A549 (cell line): ENCODE data around the gene SEMA7A. TPM values are rescaled to one million over a fixed set of nuclear protein-coding genes. Genes with fewer than 3 reads are reported as not detected.

Source experiments
- ATAC-seq, 2 experiments: fragments of 200-7000 bp in 1 of 2; fragments of >200 bp in 1 of 2; cut with Nextera tagmentation in 1 of 2; cut with Tn5 transposase in 1 of 2; 3 replicates each; pipeline versions ENCODE4 v1.8.0 to v1.9.1; 2018 to 2020; ENCODE audit warnings: mild to moderate bottlenecking in 1 of 2, moderate library complexity in 1 of 2
- CTCF ChIA-PET: fragments of 300-600 bp; sonication (Branson Sonifier 250); formaldehyde crosslinking; extraction: SDS; loops from one replicate; lab custom pipeline; 2021; ENCODE audit warnings: antibody characterized with exemption, inconsistent platforms; lab: Yijun Ruan, JAX
- POLR2A ChIA-PET: fragments of 350-600 bp; formaldehyde crosslinking; extraction: SDS; loops from one replicate; lab custom pipeline; 2021; ENCODE audit warnings: antibody characterized with exemption, inconsistent platforms; lab: Yijun Ruan, JAX
- DNase-seq, 2 experiments: peaks; one replicate each; pipeline versions ENCODE4 v3.0.0 to v3.0.0-alpha.2; 2011 to 2016; ENCODE audit warnings: low read depth in 1 of 2, low spot score in 1 of 2
- FAIRE-seq: peaks from 2 replicates; lab custom pipeline; 2011; peaks lifted over from hg19 to GRCh38; lab: Jason Lieb, UNC
- H3K27ac ChIP-seq, 2 experiments: fragments of >200 bp; sonication (Bioruptor Twin); formaldehyde crosslinking; 3 replicates each; pipeline ENCODE4 v1.5.1; 2016 to 2017
- H3K4me1 ChIP-seq: fragments of >200 bp; sonication (Bioruptor Twin); formaldehyde crosslinking; 3 replicates; pipeline ENCODE4 v1.6.1; 2016
- H3K4me2 ChIP-seq: fragments of >200 bp; sonication (Bioruptor Twin); formaldehyde crosslinking; 3 replicates; pipeline ENCODE4 v1.6.1; 2016
- H3K4me3 ChIP-seq: fragments of >200 bp; sonication (Bioruptor Twin); formaldehyde crosslinking; 3 replicates; pipeline ENCODE4 v1.5.1; 2016
- H3K9me3 ChIP-seq: fragments of >200 bp; sonication (Bioruptor Twin); formaldehyde crosslinking; 3 replicates; pipeline ENCODE4 v1.6.1; 2016
- CHD2 ChIP-seq: fragments of 150-350 bp; IDR thresholded peaks from 2 replicates; pipeline ENCODE4 v1.6.1; 2014; ENCODE audit warnings: low read length; ENCODE audit not compliant: partially characterized antibody
- EHMT2 ChIP-seq: fragments of 200-600 bp; sonication (generic); IDR thresholded peaks from 2 replicates; pipeline ENCODE4 v1.6.1; 2016; ENCODE audit warnings: antibody characterized with exemption, low read depth, mild to moderate bottlenecking, moderate library complexity
- EP300 ChIP-seq, 2 experiments: fragments of >200 bp; sonication (Bioruptor Twin); formaldehyde crosslinking; IDR thresholded peaks; 2 replicates in 1 of 2; 3 replicates in 1 of 2; pipeline ENCODE4 v1.6.1; 2016 to 2017
- FOSL2 ChIP-seq, 2 experiments: fragments of 450-650 bp in 1 of 2; fragments of >200 bp in 1 of 2; sonication (Bioruptor Twin) in 1 of 2; formaldehyde crosslinking; IDR thresholded peaks; 2 replicates each; pipeline versions ENCODE4 v1.5.0 to v1.6.1; 2016 to 2020; ENCODE audit warnings: mild to moderate bottlenecking in 1 of 2, moderate library complexity in 1 of 2
- FOXS1 ChIP-seq: fragments of 250-450 bp; sonication (Bioruptor Pico); IDR thresholded peaks from 2 replicates; pipeline ENCODE4 v1.5.0; 2020; ENCODE audit warnings: mild to moderate bottlenecking, moderate library complexity
- HOXB13 ChIP-seq: fragments of 250-450 bp; sonication (Bioruptor Pico); IDR thresholded peaks from 2 replicates; pipeline ENCODE4 v1.5.0; 2020; ENCODE audit warnings: low read depth, mild to moderate bottlenecking, moderate library complexity
- JUN ChIP-seq, 2 experiments: fragments of >200 bp; sonication (Bioruptor Twin); formaldehyde crosslinking; IDR thresholded peaks; 2 replicates in 1 of 2; 3 replicates in 1 of 2; pipeline ENCODE4 v1.6.1; 2016 to 2017
- KDM1A ChIP-seq: fragments of 200-600 bp; sonication (generic); IDR thresholded peaks from 2 replicates; pipeline ENCODE4 v1.6.1; 2016; ENCODE audit warnings: low read depth, mild to moderate bottlenecking
- KDM5A ChIP-seq: fragments of 200-600 bp; sonication (generic); IDR thresholded peaks from 2 replicates; pipeline ENCODE4 v1.6.1; 2016; ENCODE audit warnings: antibody characterized with exemption, mild to moderate bottlenecking
- MYC ChIP-seq: IDR thresholded peaks from 2 replicates; pipeline ENCODE4 v1.6.1; 2012; ENCODE audit warnings: mild to moderate bottlenecking, inconsistent platforms, low read length, improper control_type of control experiment, borderline replicate concordance
- POLR2AphosphoS2 ChIP-seq: conservative IDR thresholded peaks from 2 replicates; pipeline ENCODE4 v1.6.1; 2012; ENCODE audit warnings: low read length, improper control_type of control experiment, inconsistent platforms
- RAD21 ChIP-seq, 2 experiments: fragments of >200 bp in 1 of 2; sonication (Bioruptor Twin) in 1 of 2; formaldehyde crosslinking in 1 of 2; IDR thresholded peaks in 1 of 2; conservative IDR thresholded peaks in 1 of 2; 2 replicates in 1 of 2; 3 replicates in 1 of 2; pipeline ENCODE4 v1.6.1; 2012 to 2018; ENCODE audit warnings: inconsistent platforms in 1 of 2
- RCOR1 ChIP-seq: fragments of 150-350 bp; IDR thresholded peaks from 2 replicates; pipeline ENCODE4 v1.6.1; 2014; ENCODE audit warnings: antibody characterized with exemption, low read length, low read depth
- RFX5 ChIP-seq: fragments of 450-650 bp; IDR thresholded peaks from 2 replicates; pipeline ENCODE4 v1.7.1; 2014; ENCODE audit warnings: antibody characterized with exemption, mild to moderate bottlenecking, moderate library complexity
- SMC3 ChIP-seq: fragments of >200 bp; sonication (Bioruptor Twin); formaldehyde crosslinking; IDR thresholded peaks from 3 replicates; pipeline ENCODE4 v1.6.1; 2018; ENCODE audit warnings: inconsistent platforms
- ZC3H11A ChIP-seq: fragments of 450-650 bp; IDR thresholded peaks from 2 replicates; pipeline ENCODE4 v1.6.1; 2014; ENCODE audit warnings: antibody characterized with exemption, mild to moderate bottlenecking
- ZNF302 ChIP-seq: fragments of 250-450 bp; sonication (Bioruptor Pico); IDR thresholded peaks from 2 replicates; pipeline ENCODE4 v1.9.0; 2021; ENCODE audit warnings: inconsistent platforms, mild to moderate bottlenecking, moderate library complexity
- WGBS: methylation state at CpG from one replicate; pipeline ENCODE4 v1.1.6; 2017; ENCODE audit errors: missing lambda C conversion rate; 5-methylcytosine and 5-hydroxymethylcytosine counted together
- polyA plus RNA-seq, 4 experiments: library from polyadenylated mRNA; depleted of rRNA in 3 of 4; stranded (reverse); fragments of >200 nt; fragmentation: RNase III in 1 of 4; extraction: RNeasy Plus Mini Kit Qiagen cat#74134 plus additional on column Dnase treatment in 1 of 4; gene quantifications; 2 replicates in 3 of 4; 3 replicates in 1 of 4; pipeline ENCODE4 v1.2.3, GENCODE V29; 2011 to 2017
- TF ChIP-seq, protein P1 (sequence below): IDR thresholded peaks from 2 replicates; pipeline ENCODE4 v1.6.1; 2012
- TF ChIP-seq, protein P2 (sequence below): fragments of 200-600 bp; sonication (generic); IDR thresholded peaks from 2 replicates; pipeline ENCODE4 v1.6.1; 2016; ENCODE audit warnings: antibody characterized with exemption, mild to moderate bottlenecking, moderate library complexity
- TF ChIP-seq, protein P3 (sequence below): fragments of >200 bp; sonication (Bioruptor Twin); formaldehyde crosslinking; IDR thresholded peaks from 3 replicates; pipeline ENCODE4 v1.5.1; 2016
- TF ChIP-seq, protein P4 (sequence below): fragments of >200 bp; sonication (Bioruptor Twin); formaldehyde crosslinking; IDR thresholded peaks from 3 replicates; pipeline ENCODE4 v1.6.1; 2016
- TF ChIP-seq, protein P5 (sequence below): fragments of >200 bp; sonication (Bioruptor Twin); formaldehyde crosslinking; IDR thresholded peaks from 2 replicates; pipeline ENCODE4 v1.6.1; 2016

SEMA7A gene
- polyA plus RNA-seq, 2 of the 4 experiments (the other 2 are of a cell fraction): 0.44 to 1.2 TPM

DNA sequence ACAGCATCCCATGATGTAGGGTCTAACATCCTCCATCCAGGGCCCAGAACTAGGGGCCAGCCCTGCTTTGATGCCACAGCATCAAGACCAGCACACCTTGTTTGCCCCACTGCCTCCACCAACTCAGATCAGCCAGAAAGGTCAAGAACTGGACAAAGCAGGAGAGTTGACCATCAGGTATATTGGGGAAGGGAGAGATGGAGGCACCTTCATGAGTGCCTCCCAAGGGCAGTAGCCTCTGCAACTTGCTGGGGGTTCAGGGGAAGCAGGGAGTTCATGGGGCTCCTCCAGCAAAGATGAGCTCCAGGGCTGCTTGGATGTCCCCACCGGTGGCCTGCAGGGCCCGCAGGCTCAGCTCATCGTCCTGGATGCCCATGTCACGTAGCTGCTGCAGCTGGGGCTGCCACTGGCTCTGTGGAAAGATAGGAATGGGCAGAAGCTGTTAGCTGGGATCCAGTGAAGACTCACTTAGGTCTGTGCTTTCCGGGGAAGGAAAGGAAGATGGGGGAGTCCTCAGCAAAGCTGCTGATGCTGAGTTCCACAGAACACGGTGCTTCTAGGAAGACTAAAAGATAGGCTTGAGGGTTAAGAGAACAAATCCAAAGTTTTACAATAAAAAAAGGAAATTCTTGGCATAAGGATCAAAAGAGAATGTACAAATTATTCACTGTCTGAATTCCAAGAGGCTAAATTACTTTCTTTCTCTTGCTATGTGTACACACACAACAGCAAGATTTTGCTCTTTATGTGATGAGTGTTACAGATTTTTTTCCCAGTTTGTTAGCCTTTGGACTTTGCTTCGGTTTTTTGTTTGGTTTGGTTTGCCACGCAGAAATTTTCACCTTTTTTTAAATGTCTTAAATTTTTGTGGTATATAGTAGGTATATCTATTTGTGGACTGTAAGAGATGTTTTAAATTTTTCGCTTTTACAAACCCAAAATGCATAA lies 12.3 kb upstream of the SEMA7A start:
- 77% methylated on average over 8 of the region's 9 CpGs for WGBS
- Histone ChIP-seq H3K4me2 (no peak overlapping the region), H3K4me1 (no peaks in the 10 kb centered on the region), H3K4me3 (no peak overlapping the region), H3K9me3 (no peaks in the 10 kb centered on the region), H3K27ac (no peak overlapping the region)
- DNase-seq: no peak
- no peak for ATAC-seq
- ChIA-PET CTCF (interaction anchor here (0.6 to 36.0 kb wide), 3 partner anchors 68 to 325 kb away, joined by 3 to 681 read pairs (median 3); partner anchors contain the start of gene CYP11A1), POLR2A (no interaction called here)
- FAIRE-seq: no peak
- TF ChIP-seq ZNF302: no peak
- no peak for TF ChIP-seq POLR2AphosphoS2
- no peak for TF ChIP-seq RFX5
- TF ChIP-seq FOXS1 (CRISPR knock-in tag): no peak
- TF ChIP-seq JUN (IDR thresholded peaks at IDR 0.05): no peak
- no peak for TF ChIP-seq MYC
- TF ChIP-seq RCOR1: no peak
- no peak for TF ChIP-seq EHMT2
- TF ChIP-seq, protein P1, sequence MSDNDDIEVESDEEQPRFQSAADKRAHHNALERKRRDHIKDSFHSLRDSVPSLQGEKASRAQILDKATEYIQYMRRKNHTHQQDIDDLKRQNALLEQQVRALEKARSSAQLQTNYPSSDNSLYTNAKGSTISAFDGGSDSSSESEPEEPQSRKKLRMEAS: no peak
- TF ChIP-seq SMC3: no peak
- no peak for TF ChIP-seq KDM5A
- TF ChIP-seq ZC3H11A: no peak
- TF ChIP-seq, protein P2, sequence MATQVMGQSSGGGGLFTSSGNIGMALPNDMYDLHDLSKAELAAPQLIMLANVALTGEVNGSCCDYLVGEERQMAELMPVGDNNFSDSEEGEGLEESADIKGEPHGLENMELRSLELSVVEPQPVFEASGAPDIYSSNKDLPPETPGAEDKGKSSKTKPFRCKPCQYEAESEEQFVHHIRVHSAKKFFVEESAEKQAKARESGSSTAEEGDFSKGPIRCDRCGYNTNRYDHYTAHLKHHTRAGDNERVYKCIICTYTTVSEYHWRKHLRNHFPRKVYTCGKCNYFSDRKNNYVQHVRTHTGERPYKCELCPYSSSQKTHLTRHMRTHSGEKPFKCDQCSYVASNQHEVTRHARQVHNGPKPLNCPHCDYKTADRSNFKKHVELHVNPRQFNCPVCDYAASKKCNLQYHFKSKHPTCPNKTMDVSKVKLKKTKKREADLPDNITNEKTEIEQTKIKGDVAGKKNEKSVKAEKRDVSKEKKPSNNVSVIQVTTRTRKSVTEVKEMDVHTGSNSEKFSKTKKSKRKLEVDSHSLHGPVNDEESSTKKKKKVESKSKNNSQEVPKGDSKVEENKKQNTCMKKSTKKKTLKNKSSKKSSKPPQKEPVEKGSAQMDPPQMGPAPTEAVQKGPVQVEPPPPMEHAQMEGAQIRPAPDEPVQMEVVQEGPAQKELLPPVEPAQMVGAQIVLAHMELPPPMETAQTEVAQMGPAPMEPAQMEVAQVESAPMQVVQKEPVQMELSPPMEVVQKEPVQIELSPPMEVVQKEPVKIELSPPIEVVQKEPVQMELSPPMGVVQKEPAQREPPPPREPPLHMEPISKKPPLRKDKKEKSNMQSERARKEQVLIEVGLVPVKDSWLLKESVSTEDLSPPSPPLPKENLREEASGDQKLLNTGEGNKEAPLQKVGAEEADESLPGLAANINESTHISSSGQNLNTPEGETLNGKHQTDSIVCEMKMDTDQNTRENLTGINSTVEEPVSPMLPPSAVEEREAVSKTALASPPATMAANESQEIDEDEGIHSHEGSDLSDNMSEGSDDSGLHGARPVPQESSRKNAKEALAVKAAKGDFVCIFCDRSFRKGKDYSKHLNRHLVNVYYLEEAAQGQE: no peak
- TF ChIP-seq RAD21 (conservative IDR thresholded peaks at IDR 0.05 in 1 of 2, IDR thresholded peaks at IDR 0.05 in 1 of 2): no peak

DNA sequence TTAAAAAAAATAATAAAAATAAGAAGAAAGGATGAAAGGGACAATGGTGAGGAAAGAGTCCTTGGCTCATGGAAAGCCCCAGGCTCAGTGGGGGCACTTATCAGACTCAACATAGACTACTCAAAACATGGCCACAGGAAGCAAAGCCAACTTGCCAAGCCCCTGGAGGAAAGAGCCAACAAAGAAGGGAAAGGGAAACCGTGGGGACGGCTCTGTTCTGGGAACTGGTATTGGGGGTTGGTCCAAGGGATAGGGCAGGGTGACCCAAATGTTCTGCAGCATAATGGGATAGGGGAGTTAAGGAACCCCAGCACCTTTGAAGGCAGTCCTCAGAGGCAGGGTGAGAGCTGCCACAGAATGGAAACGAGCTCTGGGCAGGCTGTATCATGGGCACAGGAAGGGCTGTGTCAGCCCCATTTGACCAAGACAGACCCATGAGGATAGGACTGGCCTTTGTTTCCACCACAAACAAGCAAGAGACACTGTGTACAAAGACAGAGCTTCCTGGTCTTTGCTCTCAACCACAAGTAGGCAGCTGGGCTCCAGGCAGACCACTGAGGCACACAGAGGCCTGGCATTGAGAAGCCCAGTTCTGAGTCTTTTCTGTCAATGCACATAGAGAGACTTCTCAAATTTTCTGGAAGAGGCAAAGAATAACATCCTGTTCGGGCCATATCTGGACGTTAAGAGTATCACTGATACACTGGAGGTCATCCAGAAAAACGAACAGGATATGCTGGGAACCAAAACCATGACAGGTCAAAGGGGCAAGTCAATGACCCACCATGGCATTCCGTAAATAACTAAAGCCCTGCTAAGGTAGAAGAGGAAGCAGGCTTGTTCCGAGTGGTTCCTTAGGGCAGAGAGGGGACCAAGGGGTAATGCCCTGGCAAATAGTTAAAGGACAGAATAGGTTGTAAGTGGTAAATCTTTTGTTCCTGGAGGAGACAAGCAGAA lies 10.6 kb upstream of the SEMA7A start:
- ChIA-PET CTCF (interaction anchor here (1.2 to 36.0 kb wide), 2 partner anchors 66 to 324 kb away, joined by 3 to 681 read pairs; partner anchors contain the start of gene CYP11A1), POLR2A (no interaction called here)
- Histone ChIP-seq H3K4me1 (no peaks in the 10 kb centered on the region), H3K27ac (no peak overlapping the region), H3K4me2 (no peak overlapping the region), H3K9me3 (no peaks in the 10 kb centered on the region), H3K4me3 (no peak overlapping the region)
- FAIRE-seq: no peak
- WGBS: 76% methylated on average over 8 of the region's 8 CpGs
- DNase-seq: no peak
- ATAC-seq: no peak
- TF ChIP-seq, protein P3, sequence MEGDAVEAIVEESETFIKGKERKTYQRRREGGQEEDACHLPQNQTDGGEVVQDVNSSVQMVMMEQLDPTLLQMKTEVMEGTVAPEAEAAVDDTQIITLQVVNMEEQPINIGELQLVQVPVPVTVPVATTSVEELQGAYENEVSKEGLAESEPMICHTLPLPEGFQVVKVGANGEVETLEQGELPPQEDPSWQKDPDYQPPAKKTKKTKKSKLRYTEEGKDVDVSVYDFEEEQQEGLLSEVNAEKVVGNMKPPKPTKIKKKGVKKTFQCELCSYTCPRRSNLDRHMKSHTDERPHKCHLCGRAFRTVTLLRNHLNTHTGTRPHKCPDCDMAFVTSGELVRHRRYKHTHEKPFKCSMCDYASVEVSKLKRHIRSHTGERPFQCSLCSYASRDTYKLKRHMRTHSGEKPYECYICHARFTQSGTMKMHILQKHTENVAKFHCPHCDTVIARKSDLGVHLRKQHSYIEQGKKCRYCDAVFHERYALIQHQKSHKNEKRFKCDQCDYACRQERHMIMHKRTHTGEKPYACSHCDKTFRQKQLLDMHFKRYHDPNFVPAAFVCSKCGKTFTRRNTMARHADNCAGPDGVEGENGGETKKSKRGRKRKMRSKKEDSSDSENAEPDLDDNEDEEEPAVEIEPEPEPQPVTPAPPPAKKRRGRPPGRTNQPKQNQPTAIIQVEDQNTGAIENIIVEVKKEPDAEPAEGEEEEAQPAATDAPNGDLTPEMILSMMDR: no peak
- TF ChIP-seq HOXB13 (no peak), CHD2 (no peak), FOSL2 (IDR thresholded peaks at IDR 0.05) (no peak), FOSL2 (CRISPR knock-in tag; IDR thresholded peaks at IDR 0.05) (no peak), EP300 (IDR thresholded peaks at IDR 0.05) (no peak), KDM1A (no peak), KDM5A (no peak)
- TF ChIP-seq, protein P4, sequence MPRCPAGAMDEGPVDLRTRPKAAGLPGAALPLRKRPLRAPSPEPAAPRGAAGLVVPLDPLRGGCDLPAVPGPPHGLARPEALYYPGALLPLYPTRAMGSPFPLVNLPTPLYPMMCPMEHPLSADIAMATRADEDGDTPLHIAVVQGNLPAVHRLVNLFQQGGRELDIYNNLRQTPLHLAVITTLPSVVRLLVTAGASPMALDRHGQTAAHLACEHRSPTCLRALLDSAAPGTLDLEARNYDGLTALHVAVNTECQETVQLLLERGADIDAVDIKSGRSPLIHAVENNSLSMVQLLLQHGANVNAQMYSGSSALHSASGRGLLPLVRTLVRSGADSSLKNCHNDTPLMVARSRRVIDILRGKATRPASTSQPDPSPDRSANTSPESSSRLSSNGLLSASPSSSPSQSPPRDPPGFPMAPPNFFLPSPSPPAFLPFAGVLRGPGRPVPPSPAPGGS: no peak
- TF ChIP-seq, protein P5, sequence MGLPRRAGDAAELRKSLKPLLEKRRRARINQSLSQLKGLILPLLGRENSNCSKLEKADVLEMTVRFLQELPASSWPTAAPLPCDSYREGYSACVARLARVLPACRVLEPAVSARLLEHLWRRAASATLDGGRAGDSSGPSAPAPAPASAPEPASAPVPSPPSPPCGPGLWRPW: no peak
